Ovary (tissue), 9 donors: ENCODE data around the gene WDR31. TPM values are rescaled to one million over a fixed set of nuclear protein-coding genes. Genes with fewer than 3 reads are reported as not detected.

Source experiments
- DNase-seq, 5 donors: peaks; one replicate each; pipeline ENCODE4 v3.0.0-alpha.2; 2019 to 2020
- H3K27ac ChIP-seq, 2 donors: fragments of 200-600 bp; one replicate each; pipeline versions ENCODE4 v1.5.1 to v1.8.0; 2019 to 2022
- H3K27me3 ChIP-seq: fragments of 200-600 bp; one replicate; pipeline ENCODE4 v1.8.0; 2022
- H3K36me3 ChIP-seq: fragments of 200-600 bp; sonication (generic); one replicate; pipeline ENCODE4 v1.5.1; 2019
- H3K4me1 ChIP-seq: one replicate; pipeline ENCODE4 v1.8.1; 2013; ENCODE audit warnings: mild to moderate bottlenecking, moderate library complexity; ENCODE audit not compliant: insufficient read depth
- H3K4me3 ChIP-seq: fragments of 200-600 bp; sonication (generic); one replicate; pipeline ENCODE4 v1.5.1; 2017
- H3K9me3 ChIP-seq, 2 donors: fragments of 200-600 bp in 1 of 2; sonication (generic) in 1 of 2; one replicate each; pipeline versions ENCODE4 v1.5.1 to v1.8.1; 2013 to 2019; ENCODE audit warnings: mild to moderate bottlenecking in 1 of 2, moderate library complexity in 1 of 2
- EP300 ChIP-seq: sonication (generic); formaldehyde crosslinking; IDR thresholded peaks from one replicate; pipeline ENCODE4 v1.6.1; 2017; ENCODE audit warnings: antibody characterized with exemption
- POLR2A ChIP-seq: fragments of 450-650 bp; IDR thresholded peaks from one replicate; pipeline ENCODE4 v1.6.1; 2017; ENCODE audit warnings: antibody characterized with exemption, mild to moderate bottlenecking, moderate library complexity
- WGBS, 3 donors: extraction: QIAGEN DNeasy Blood & Tissue Kit in 1 of 3; methylation state at CpG; one replicate each; pipeline versions ENCODE4 v1.1.5 to v1.1.7; 2013 to 2017; 5-methylcytosine and 5-hydroxymethylcytosine counted together
- intact Hi-C, 4 donors: fragments of 100-400 bp; cut with DNase I; formaldehyde crosslinking; loops; one replicate each; pipeline versions ENCODE4 v1.11.0 to v1.15.1; 2022 to 2023
- polyA plus RNA-seq, 2 donors: library from polyadenylated mRNA; stranded (reverse); fragments of 200-250 nt in 1 of 2; fragments of 350-450 nt in 1 of 2; fragmentation: Illumina TruSeq in 1 of 2; extraction: RNeasy Lipid Tissue Mini Kit (QIAGEN cat#74804) in 1 of 2; gene quantifications; one replicate each; pipeline ENCODE4 v1.2.3, GENCODE V29; 2013 to 2014
- total RNA-seq, 7 donors: library from RNA; depleted of rRNA in 2 of 7; stranded (reverse); fragments of >200 nt in 2 of 7; fragmentation: NEBNext Ultra II Directional in 3 of 7; extraction: Animal tissue kit (Norgen Biotek cat#: 25700) in 3 of 7; gene quantifications; one replicate each; pipeline versions ENCODE4 v1.1.0 to v1.2.4, GENCODE V29; 2016 to 2023
- TF ChIP-seq, protein P1 (sequence below), 3 donors: fragments of 450-650 bp in 2 of 3; fragments of 200-600 bp in 1 of 3; IDR thresholded peaks; one replicate each; pipeline versions ENCODE4 v1.5.1 to v1.8.0; 2016 to 2022; ENCODE audit warnings: antibody characterized with exemption in 3 of 3, mild to moderate bottlenecking in 1 of 3
- donor health status: DM: no; HTN: no; CAD: no; lungs with moderate emphysema.
- donor health status: DM: no; HTN: no; CAD: no.
- donor health status: Bipolar disorder and iron deficiency.
- donor health status: DM: yes; HTN: yes; CAD: no.
- donor health status: DM: no; HTN: no; CAD: no.
- donor health status: DM: yes; HTN: yes; CAD: no.

The WDR31 gene
- total and polyA plus RNA-seq, 9 donors: 1.7 to 5.3 (median 3.4) TPM

DNA sequence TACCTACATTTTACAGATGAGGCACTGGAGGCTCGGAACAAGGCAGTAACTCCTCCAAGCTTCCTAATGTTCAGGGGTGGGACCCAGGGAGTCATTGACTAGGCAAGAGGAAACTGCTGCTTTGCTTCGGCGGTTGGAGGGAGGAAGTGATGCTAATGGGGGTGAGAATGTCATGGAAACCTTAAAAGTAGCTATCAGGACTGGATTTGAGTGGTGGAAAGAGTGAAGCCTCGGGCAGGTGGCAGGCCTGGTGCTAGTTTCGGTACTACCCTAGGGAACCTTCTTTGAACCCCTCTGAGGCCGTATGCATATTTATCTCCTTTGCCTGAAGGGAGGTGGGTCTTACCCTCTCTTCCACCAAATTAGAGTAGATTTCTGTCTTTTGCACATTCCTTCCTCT, 10.9 kb upstream of the WDR31 start:
- Histone ChIP-seq H3K9me3 (no peaks in the 10 kb centered on the region), H3K27me3 (no peaks in the 10 kb centered on the region), H3K36me3 (no peaks in the 10 kb centered on the region), H3K27ac (no peak overlapping the region), H3K4me1 (peaks cover 2% of the 10 kb centered on the region), H3K4me3 (no peak overlapping the region)
- no peak for DNase-seq
- intact Hi-C loops: no loop called here
- WGBS, 3 donors: 45 to 51% (median 45%) methylated on average over 6 of the region's 6 CpGs
- no peak for TF ChIP-seq POLR2A
- TF ChIP-seq, protein P1, sequence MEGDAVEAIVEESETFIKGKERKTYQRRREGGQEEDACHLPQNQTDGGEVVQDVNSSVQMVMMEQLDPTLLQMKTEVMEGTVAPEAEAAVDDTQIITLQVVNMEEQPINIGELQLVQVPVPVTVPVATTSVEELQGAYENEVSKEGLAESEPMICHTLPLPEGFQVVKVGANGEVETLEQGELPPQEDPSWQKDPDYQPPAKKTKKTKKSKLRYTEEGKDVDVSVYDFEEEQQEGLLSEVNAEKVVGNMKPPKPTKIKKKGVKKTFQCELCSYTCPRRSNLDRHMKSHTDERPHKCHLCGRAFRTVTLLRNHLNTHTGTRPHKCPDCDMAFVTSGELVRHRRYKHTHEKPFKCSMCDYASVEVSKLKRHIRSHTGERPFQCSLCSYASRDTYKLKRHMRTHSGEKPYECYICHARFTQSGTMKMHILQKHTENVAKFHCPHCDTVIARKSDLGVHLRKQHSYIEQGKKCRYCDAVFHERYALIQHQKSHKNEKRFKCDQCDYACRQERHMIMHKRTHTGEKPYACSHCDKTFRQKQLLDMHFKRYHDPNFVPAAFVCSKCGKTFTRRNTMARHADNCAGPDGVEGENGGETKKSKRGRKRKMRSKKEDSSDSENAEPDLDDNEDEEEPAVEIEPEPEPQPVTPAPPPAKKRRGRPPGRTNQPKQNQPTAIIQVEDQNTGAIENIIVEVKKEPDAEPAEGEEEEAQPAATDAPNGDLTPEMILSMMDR (IDR thresholded peaks at IDR 0.05): no peak
- no peak for TF ChIP-seq EP300

DNA sequence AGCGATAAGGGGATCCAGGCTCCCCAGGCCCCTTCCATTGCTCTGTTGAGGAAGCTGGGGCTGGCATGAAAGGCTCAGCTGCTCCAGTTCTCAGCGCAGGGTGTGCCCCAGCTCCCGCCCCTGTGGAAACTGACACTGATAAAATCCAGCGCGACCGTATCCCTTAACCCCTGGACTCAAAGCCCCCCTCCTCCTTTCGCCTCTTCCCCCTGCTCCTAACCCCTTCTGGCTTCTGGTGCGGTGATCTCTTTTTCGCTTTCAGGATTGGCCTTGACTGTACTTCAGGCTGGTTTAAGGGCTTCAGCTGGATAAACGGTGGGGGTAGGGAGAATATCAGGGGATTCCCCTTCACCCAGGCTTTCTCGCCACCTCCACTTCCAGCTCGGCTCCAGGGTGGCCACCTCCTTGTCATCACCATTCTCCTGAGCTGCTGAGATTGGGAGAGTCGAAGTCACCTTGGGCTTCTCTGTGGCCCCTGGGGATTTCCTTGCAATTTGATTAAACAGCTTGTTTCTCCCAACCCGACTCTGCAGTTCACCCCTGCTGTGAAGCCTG, 10.1 kb upstream of the WDR31 start:
- peaks cover 2% of the 10 kb centered on the region for H3K4me1 ChIP-seq
- H3K27ac ChIP-seq: no peak overlapping the region
- no peaks in the 10 kb centered on the region for H3K27me3 ChIP-seq
- no peaks in the 10 kb centered on the region for H3K9me3 ChIP-seq
- TF ChIP-seq POLR2A (no peak), EP300 (no peak)
- TF ChIP-seq, protein P1 (IDR thresholded peaks at IDR 0.05): no peak
- no peak for DNase-seq
- intact Hi-C loops: no loop called here
- H3K4me3 ChIP-seq: peak overlapping the region; percentile 31
- WGBS, 3 donors: 5 to 11% (median 10%) methylated on average over 14 of the region's 14 CpGs
- no peaks in the 10 kb centered on the region for H3K36me3 ChIP-seq

DNA sequence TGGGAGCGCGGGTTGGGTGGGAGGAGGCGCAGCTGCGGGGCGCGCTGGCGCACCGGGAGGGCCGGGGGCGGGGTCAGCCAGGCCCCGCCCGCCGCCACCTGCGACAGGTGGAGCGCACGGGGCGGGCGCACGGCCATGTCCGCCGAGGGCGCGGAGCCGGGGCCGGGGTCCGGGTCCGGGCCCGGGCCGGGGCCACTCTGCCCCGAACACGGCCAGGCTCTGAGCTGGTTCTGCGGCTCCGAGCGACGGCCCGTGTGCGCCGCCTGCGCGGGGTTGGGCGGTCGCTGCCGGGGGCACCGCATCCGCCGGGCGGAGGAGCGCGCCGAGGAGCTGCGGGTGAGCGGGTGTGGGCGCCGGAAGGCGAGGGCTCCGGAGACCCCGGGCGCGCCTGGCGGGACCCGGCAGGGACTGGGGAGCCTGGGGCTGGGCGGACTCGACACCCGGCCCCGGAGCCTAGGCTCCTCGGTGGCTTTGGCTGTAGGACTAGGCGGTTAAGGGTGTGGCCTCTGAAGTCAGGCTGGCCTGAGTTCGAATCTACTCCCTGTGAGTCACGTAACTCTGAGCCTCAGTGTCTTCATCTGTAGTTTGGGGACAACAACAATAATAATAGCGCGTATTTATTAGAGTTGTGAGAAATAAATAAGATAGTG, 9.5 kb upstream of the WDR31 start, which contains the start of gene BSPRY:
TSS of gene BSPRY (plus strand) at position 97 of the 650 bp plus-strand sequence. CDS start at position 136, 39 bp downstream.
- WGBS, 3 donors: 1 to 2% (median 1%) methylated on average over 23 to 71 of the region's 71 CpGs
- Histone ChIP-seq H3K27ac (no peak within 1 kb of the TSS), H3K36me3 (no peaks in the 10 kb centered on the region), H3K27me3 (no peaks in the 10 kb centered on the region), H3K9me3 (no peaks in the 10 kb centered on the region), H3K4me3 (peak within 1 kb of the TSS; percentile 31), H3K4me1 (peaks cover 2% of the 10 kb centered on the region)
- no peak for DNase-seq
- intact Hi-C loops: no loop called here
- TF ChIP-seq, protein P1 (IDR thresholded peaks at IDR 0.05): no peak

DNA sequence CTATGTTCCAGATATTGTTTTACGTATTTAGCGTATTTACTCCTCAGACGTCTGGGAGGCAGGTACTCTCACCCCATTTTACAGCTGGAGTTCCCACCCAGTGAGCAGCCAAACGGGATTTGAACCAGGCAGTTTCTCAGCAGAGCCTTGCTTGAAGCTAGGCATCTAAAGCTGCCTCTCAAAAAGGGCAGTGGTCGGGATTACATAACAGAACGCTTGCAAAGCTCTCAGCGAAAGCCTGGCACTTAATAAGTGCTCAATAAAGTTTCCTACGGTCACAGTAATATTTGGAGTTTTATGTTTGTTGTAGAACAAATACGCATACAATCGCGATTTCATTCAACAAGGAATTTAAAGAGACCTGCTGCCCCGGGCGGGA, 9.0 kb upstream of the WDR31 start:
- WGBS, 3 donors: 11 to 24% (median 23%) methylated on average over 13 of the region's 13 CpGs

More for the DNA sequence above, 9.0 kb upstream of the WDR31 start:
- H3K4me1 ChIP-seq: peaks cover 2% of the 10 kb centered on the region
- no peak overlapping the region for H3K4me3 ChIP-seq
- no peak overlapping the region for H3K27ac ChIP-seq
- H3K9me3 ChIP-seq: no peaks in the 10 kb centered on the region
- no peak for TF ChIP-seq EP300
- TF ChIP-seq POLR2A: no peak
- TF ChIP-seq, protein P1 (IDR thresholded peaks at IDR 0.05): no peak
- H3K27me3 ChIP-seq: no peaks in the 10 kb centered on the region
- H3K36me3 ChIP-seq: no peaks in the 10 kb centered on the region
- no peak for DNase-seq
- intact Hi-C loops: no loop called here
